ENCODE data around the gene EIF3A. TPM values are rescaled to one million over a fixed set of nuclear protein-coding genes. Genes with fewer than 3 reads are reported as not detected.

The EIF3A gene
- total and polyA plus RNA-seq, 9 of the 15 experiments (the other 6 are each of a cell fraction or from before 2014, with no cell fraction given), result 19.6 to 163 (median 102) TPM

DNA sequence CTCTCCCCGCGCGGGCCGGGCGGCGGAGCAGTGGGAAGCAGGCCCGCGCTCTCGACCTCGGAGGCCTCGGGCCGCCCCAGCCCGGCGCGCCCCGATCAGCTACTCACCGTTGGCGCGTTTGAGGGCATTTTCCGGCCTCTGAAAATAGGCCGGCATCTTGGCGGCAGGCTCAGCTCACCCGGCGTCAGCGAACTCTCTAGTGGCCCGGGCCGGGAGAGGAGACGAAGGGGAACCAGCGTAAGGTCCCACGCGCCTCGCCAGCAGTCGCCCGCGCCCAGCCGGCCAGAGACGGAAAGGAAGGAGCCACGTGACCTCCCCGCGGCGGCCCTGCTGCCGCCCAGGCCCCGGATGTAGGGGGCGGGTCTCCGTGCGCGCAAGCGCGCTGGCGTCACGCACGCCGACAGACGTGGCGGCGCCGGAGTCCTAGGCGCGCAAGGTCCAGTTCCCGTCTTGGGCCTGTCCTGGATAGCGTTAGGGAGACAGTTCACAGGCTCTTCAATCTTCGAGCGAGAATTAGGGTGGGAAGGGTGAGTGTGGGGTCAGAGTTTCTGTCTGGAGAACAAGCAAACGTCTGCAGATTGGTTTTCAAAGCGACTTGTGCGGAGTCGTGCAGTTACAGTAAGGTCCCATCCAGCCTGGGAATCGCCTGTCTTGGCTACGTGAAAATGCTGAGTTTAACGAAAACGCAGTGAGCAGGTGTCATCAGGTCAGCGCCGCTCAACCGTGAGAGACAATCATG lies at the start of gene EIF3A (continued):
- TF ChIP-seq, protein P1, sequence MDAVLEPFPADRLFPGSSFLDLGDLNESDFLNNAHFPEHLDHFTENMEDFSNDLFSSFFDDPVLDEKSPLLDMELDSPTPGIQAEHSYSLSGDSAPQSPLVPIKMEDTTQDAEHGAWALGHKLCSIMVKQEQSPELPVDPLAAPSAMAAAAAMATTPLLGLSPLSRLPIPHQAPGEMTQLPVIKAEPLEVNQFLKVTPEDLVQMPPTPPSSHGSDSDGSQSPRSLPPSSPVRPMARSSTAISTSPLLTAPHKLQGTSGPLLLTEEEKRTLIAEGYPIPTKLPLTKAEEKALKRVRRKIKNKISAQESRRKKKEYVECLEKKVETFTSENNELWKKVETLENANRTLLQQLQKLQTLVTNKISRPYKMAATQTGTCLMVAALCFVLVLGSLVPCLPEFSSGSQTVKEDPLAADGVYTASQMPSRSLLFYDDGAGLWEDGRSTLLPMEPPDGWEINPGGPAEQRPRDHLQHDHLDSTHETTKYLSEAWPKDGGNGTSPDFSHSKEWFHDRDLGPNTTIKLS (IDR thresholded peaks at IDR 0.05; ENCODE audit: borderline replicate concordance, low read depth), result peak; percentile 94
- TF ChIP-seq, protein P2, sequence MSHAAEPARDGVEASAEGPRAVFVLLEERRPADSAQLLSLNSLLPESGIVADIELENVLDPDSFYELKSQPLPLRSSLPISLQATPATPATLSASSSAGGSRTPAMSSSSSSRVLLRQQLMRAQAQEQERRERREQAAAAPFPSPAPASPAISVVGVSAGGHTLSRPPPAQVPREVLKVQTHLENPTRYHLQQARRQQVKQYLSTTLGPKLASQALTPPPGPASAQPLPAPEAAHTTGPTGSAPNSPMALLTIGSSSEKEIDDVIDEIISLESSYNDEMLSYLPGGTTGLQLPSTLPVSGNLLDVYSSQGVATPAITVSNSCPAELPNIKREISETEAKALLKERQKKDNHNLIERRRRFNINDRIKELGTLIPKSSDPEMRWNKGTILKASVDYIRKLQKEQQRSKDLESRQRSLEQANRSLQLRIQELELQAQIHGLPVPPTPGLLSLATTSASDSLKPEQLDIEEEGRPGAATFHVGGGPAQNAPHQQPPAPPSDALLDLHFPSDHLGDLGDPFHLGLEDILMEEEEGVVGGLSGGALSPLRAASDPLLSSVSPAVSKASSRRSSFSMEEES (CRISPR knock-in tag; IDR thresholded peaks at IDR 0.05), result peak; percentile 98
- TF ChIP-seq SIRT6 (IDR thresholded peaks at IDR 0.05; ENCODE audit: low read depth, low read length) (no peak), LARP7 (IDR thresholded peaks at IDR 0.05) (0 out of 2 replicates have a peak, but pooled peaks have one; percentile 20), TFAM (CRISPR knock-in tag; conservative IDR thresholded peaks at IDR 0.05) (no peak), TBP (optimal IDR thresholded peaks at IDR 0.05; ENCODE audit: low read depth, low read length) (peak; percentile 92), TRIM24 (IDR thresholded peaks at IDR 0.05) (peak in 1 of 2 experiments; percentile 47; a peak in 2 of 4 replicates)

DNA sequence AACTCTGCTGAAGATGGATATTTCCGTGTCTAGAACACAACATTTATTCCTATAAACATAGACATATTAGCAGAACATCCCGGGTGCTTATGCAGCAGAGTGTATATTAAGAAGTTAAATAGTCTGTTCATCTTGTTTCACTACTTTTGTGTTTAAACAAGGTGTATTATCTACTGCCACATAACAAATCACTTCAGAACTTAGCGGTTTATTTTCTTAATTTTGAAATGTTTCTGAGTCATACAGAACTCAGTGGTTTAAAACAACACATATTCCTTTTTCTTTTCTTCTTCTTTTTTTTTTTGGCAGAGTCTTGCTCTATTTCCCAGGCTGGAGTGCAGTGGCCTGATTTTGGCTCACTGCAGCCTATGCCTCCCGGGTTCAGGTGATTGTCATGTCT lies 49.1 kb upstream of the EIF3A start:
- FAIRE-seq (no peak), ATAC-seq (no peak), DNase-seq (ENCODE audit: extremely low read depth in 1 of 4, low spot score in 3 of 4) (no peak)
- no TSS peak for BruUV-seq (replicated peaks)
- H3K9me1 ChIP-seq (ENCODE audit: control insufficient read depth, insufficient read depth, low read length), result no peaks in the 10 kb centered on the region
- H3K79me2 ChIP-seq (ENCODE audit: control insufficient read depth, insufficient read depth, low read length), result no peaks in the 10 kb centered on the region
- 62% methylated on average over 3 of the region's 4 CpGs for WGBS (ENCODE audit: insufficient coverage, low coverage, missing lambda C conversion rate)
- H2AFZ ChIP-seq (ENCODE audit: low read depth, low read length), result no peak overlapping the region
- no peak overlapping the region for H3K4me2 ChIP-seq (ENCODE audit: insufficient read depth, low read length)
- H3K9me3 ChIP-seq (replicated peaks; ENCODE audit: control insufficient read depth, insufficient read depth, low read depth, low read length), result no peaks in the 10 kb centered on the region
- H3K9ac ChIP-seq (ENCODE audit: insufficient read depth in 1 of 2, low read depth in 2 of 2, low read length in 2 of 2), result no peak overlapping the region
- peaks cover 23% of the 10 kb centered on the region; the same call in 2 of the 3 replicates for H3K36me3 ChIP-seq (ENCODE audit: control insufficient read depth, insufficient read depth, low read length)
- H3K4me3 ChIP-seq, result no peak overlapping the region
- H3K27me3 ChIP-seq (ENCODE audit: control insufficient read depth in 2 of 2, insufficient read depth in 2 of 2, low read length in 2 of 2), result no peaks in the 10 kb centered on the region
- no peak overlapping the region for H3K27ac ChIP-seq (ENCODE audit: extremely low read depth, low read depth, low read length)
- H4K20me1 ChIP-seq (replicated peaks; ENCODE audit: control insufficient read depth, insufficient read depth, low read length), result no peaks in the 10 kb centered on the region
- ChIA-PET CTCF (ENCODE audit: low intra/inter-chr PET ratio) (no interaction called here), POLR2A (interaction anchor here (0.6 to 1.0 kb wide), 2 partner anchors 9 to 57 kb away, joined by 3 read pairs; no protein-coding TSS in a partner anchor)
- H3K4me1 ChIP-seq (replicated peaks in 1 of 2; ENCODE audit: control insufficient read depth in 2 of 2, insufficient read depth in 2 of 2, low read length in 2 of 2), result peaks cover 9 to 15% of the 10 kb centered on the region in 2 experiments
- intact Hi-C loops (cut with micrococcal nuclease), result no loop called here
- in situ Hi-C loops (cut with MboI), result no loop called here
- TF ChIP-seq RB1 (IDR thresholded peaks at IDR 0.05; ENCODE audit: low read depth) (no peak), NFIC (IDR thresholded peaks at IDR 0.05) (no peak), JUN (IDR thresholded peaks at IDR 0.05; ENCODE audit: borderline replicate concordance, low read depth, low read length) (no peak), JUN (CRISPR knock-in tag; IDR thresholded peaks at IDR 0.05; ENCODE audit: borderline replicate concordance) (no peak), ZNF551 (CRISPR knock-in tag; IDR thresholded peaks at IDR 0.05) (no peak), ZNF668 (CRISPR knock-in tag; IDR thresholded peaks at IDR 0.05) (no peak), MTA2 (IDR thresholded peaks at IDR 0.05; ENCODE audit: low read depth) (no peak), ZNF324 (CRISPR knock-in tag; IDR thresholded peaks at IDR 0.05) (no peak)

All from K562 (cell line).